OCI-LY7 (cell line): ENCODE results near the gene PROSER2. TPM values are rescaled to one million over a fixed set of nuclear protein-coding genes. Genes with fewer than 3 reads are reported as not detected.

Source experiments
- BruUV-seq: library from RNA; stranded (reverse); fragments of 400-500 nt; replicated peaks from 2 replicates; lab custom pipeline; 2021; lab: Mats Ljungman, UMichigan
- CTCF ChIA-PET: fragments of 300-600 bp; sonication (Branson Sonifier 250); formaldehyde crosslinking; loops from one replicate; lab custom pipeline; 2022; ENCODE audit warnings: antibody characterized with exemption; ENCODE audit not compliant: unreplicated experiment; lab: Charles Lee
- POLR2A ChIA-PET: fragments of 300-600 bp; sonication (Branson Sonifier 250); formaldehyde crosslinking; loops from one replicate; lab custom pipeline; 2022; ENCODE audit warnings: antibody characterized with exemption; lab: Charles Lee
- DNase-seq: peaks from one replicate; pipeline ENCODE4 v3.0.0-alpha.2; 2015; ENCODE audit warnings: low spot score
- H2AFZ ChIP-seq: fragments of 200-600 bp; sonication (generic), shearing (Covaris generic); 2 replicates; pipeline ENCODE4 v1.6.1; 2014; ENCODE audit warnings: mild to moderate bottlenecking, antibody characterized with exemption, low read length, moderate library complexity
- H3K27ac ChIP-seq: fragments of 200-600 bp; sonication (generic); 2 replicates; pipeline ENCODE4 v1.5.1; 2014; ENCODE audit warnings: mixed run types, low read depth, mild to moderate bottlenecking, moderate library complexity, low read length, inconsistent platforms; ENCODE audit not compliant: poor library complexity, severe bottlenecking
- H3K36me3 ChIP-seq: fragments of 200-600 bp; sonication (generic); 2 replicates; pipeline ENCODE4 v1.6.1; 2014; ENCODE audit warnings: mild to moderate bottlenecking, antibody characterized with exemption, low read length, moderate library complexity, mixed read lengths; ENCODE audit not compliant: insufficient read depth
- H3K4me1 ChIP-seq: fragments of 200-600 bp; sonication (generic); 2 replicates; pipeline ENCODE4 v1.5.1; 2014; ENCODE audit warnings: mild to moderate bottlenecking, low read length; ENCODE audit not compliant: insufficient read depth, poor library complexity, severe bottlenecking
- H3K4me2 ChIP-seq: fragments of 200-600 bp; sonication (generic); 2 replicates; pipeline ENCODE4 v1.6.1; 2014; ENCODE audit warnings: mild to moderate bottlenecking, low read length
- H3K4me3 ChIP-seq: fragments of 200-600 bp; sonication (generic); 2 replicates; pipeline ENCODE4 v1.5.1; 2014; ENCODE audit warnings: mild to moderate bottlenecking, low read depth, low read length; ENCODE audit not compliant: poor library complexity, severe bottlenecking
- H3K79me2 ChIP-seq: fragments of 200-600 bp; sonication (generic); 2 replicates; pipeline ENCODE4 v1.6.1; 2016; ENCODE audit warnings: low read depth, mild to moderate bottlenecking, low read length, moderate library complexity, mixed read lengths; ENCODE audit not compliant: insufficient read depth
- H3K9me2 ChIP-seq: fragments of 200-600 bp; sonication (generic); 2 replicates; pipeline ENCODE4 v1.6.1; 2016; ENCODE audit warnings: mild to moderate bottlenecking, low read length, mixed read lengths; ENCODE audit not compliant: insufficient read depth
- H3K9me3 ChIP-seq: fragments of 200-600 bp; sonication (generic); 2 replicates; pipeline ENCODE4 v1.6.1; 2014; ENCODE audit warnings: mild to moderate bottlenecking, mixed run types, low read length, mixed read lengths
- H4K20me1 ChIP-seq: fragments of 200-600 bp; sonication (generic); 2 replicates; pipeline ENCODE4 v1.6.1; 2014; ENCODE audit warnings: mild to moderate bottlenecking, antibody characterized with exemption, low read length, moderate library complexity, mixed read lengths; ENCODE audit not compliant: insufficient read depth
- CTCF ChIP-seq: fragments of 200-600 bp; sonication (generic); conservative IDR thresholded peaks from 2 replicates; pipeline ENCODE4 v1.5.1; 2014; ENCODE audit warnings: mild to moderate bottlenecking, antibody characterized with exemption, low read length, moderate library complexity, mixed read lengths
- EZH2phosphoT487 ChIP-seq: fragments of 200-600 bp; sonication (generic); IDR thresholded peaks from 2 replicates; pipeline ENCODE4 v1.6.1; 2018; ENCODE audit warnings: low read depth, borderline replicate concordance, mild to moderate bottlenecking, mixed run types, antibody characterized with exemption, low read length, moderate library complexity, mixed read lengths
- intact Hi-C: fragments of 100-400 bp; cut with micrococcal nuclease; formaldehyde crosslinking; loops from one replicate; pipeline ENCODE4 v1.10.0; 2022; ENCODE audit not compliant: unreplicated experiment
- total RNA-seq, 2 experiments: library from RNA; depleted of rRNA in 1 of 2; stranded (reverse); fragments of >200 nt in 1 of 2; shearing (Covaris generic) in 1 of 2; gene quantifications; 2 replicates each; pipeline ENCODE4 v1.2.3, GENCODE V29; 2014 to 2022

Gene PROSER2
- total RNA-seq, 2 experiments from 2014 or later = not detected

DNA sequence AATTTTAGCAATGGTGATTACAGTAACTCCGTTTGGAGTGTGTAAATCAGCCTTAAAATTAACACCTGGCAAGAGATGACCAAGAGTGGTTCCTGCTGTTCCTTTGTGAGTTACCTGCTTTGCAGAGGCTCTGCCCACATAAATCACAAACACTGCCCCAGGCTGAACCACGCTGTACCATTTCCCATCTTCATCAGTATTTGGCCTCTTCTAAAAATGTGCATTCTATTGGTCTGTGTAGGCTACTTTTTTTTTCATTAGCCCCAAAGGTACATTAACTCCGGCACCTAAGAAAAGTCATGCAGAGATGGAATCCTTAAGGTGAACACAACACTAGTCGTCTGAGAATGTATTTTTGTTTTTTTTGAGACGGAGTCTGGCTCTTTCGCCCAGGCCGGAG is 96.1 kb downstream of the PROSER2 start:
- BruUV-seq = no TSS peak
- no peak overlapping the region for H3K27ac ChIP-seq
- no peak overlapping the region for H3K4me3 ChIP-seq
- no peaks in the 10 kb centered on the region for H3K4me1 ChIP-seq
- TF ChIP-seq CTCF = no peak
- no peak for TF ChIP-seq EZH2phosphoT487
- ChIA-PET CTCF (no interaction called here), POLR2A (no interaction called here)
- no peaks in the 10 kb centered on the region for H4K20me1 ChIP-seq
- H3K4me2 ChIP-seq = no peak overlapping the region
- intact Hi-C loops = no loop called here
- peaks cover 36% of the 10 kb centered on the region for H3K36me3 ChIP-seq
- H3K9me3 ChIP-seq = no peaks in the 10 kb centered on the region
- H3K9me2 ChIP-seq = no peaks in the 10 kb centered on the region
- no peaks in the 10 kb centered on the region for H3K79me2 ChIP-seq
- H2AFZ ChIP-seq = no peak overlapping the region
- DNase-seq = no peak

Other genes with a start within 250 kb of the PROSER2 start
- gene USP6NL, start 211.7 kb upstream of the PROSER2 start, total RNA-seq (2014; rRNA removed; shearing (Covaris generic)) = 33.7 and 41.7 TPM in 2 replicates
- gene USP6NL, start 211.7 kb upstream of the PROSER2 start, total RNA-seq (2022) = 59.7 and 62.0 TPM in 2 replicates
- 0.26 TPM in 1 of 2 replicates, not detected in the other for gene ECHDC3, start 81.0 kb upstream of the PROSER2 start, total RNA-seq (2014; rRNA removed; shearing (Covaris generic))
- gene ECHDC3, start 81.0 kb upstream of the PROSER2 start, total RNA-seq (2022) = not detected in 2 replicates
- 24.8 and 28.0 TPM in 2 replicates for gene UPF2, start 219.5 kb downstream of the PROSER2 start, total RNA-seq (2014; rRNA removed; shearing (Covaris generic))
- 44.6 and 46.8 TPM in 2 replicates for gene UPF2, start 219.5 kb downstream of the PROSER2 start, total RNA-seq (2022)
- gene DHTKD1, start 245.6 kb downstream of the PROSER2 start, total RNA-seq (2014; rRNA removed; shearing (Covaris generic)) = 46.5 and 53.1 TPM in 2 replicates
- gene DHTKD1, start 245.6 kb downstream of the PROSER2 start, total RNA-seq (2022) = 71.4 and 81.9 TPM in 2 replicates